ENCODE results near the gene RPP21. TPM values are rescaled to one million over a fixed set of nuclear protein-coding genes. Genes with fewer than 3 reads are reported as not detected.
"Not testable (repeated sequence)": the region's sequence is repeated elsewhere in the genome, so short reads cannot be mapped to it uniquely, and the experiment has no call there.

RPP21 gene
- total RNA-seq, 1 donor from 2014 or later = 24.6 TPM

- no peak for DNase-seq (ENCODE audit: low read depth)
These were observed 15.6 kb upstream of the RPP21 start for GRCh38 chr6:30329331-30329730.

- DNase-seq (ENCODE audit: low read depth) = no peak
These were observed 13.0 kb upstream of the RPP21 start for GRCh38 chr6:30331981-30332380.

GRCh38 chr6:30334075-30334783 lies 10.7 kb upstream of the RPP21 start:
- no peak for DNase-seq (ENCODE audit: low read depth)

GRCh38 chr6:30340589-30341054 lies 4.3 kb upstream of the RPP21 start:
- DNase-seq (ENCODE audit: low read depth) = no peak

GRCh38 chr6:30341218-30341617 lies 3.7 kb upstream of the RPP21 start:
- DNase-seq (ENCODE audit: low read depth) = no peak

GRCh38 chr6:30341728-30342127 lies 3.2 kb upstream of the RPP21 start:
- no peak for DNase-seq (ENCODE audit: low read depth)

GRCh38 chr6:30344191-30344867 lies 627 bp upstream of the RPP21 start:
- DNase-seq (ENCODE audit: low read depth) = no peak

- DNase-seq (ENCODE audit: low read depth) = no peak
These were observed 896 bp downstream of the RPP21 start for GRCh38 chr6:30345852-30346251.

- DNase-seq (ENCODE audit: low read depth) = no peak
These were observed 4.0 kb downstream of the RPP21 start for GRCh38 chr6:30348957-30349356.

GRCh38 chr6:30349421-30350177 lies 4.6 kb downstream of the RPP21 start:
- no peak for DNase-seq (ENCODE audit: low read depth)

- DNase-seq (ENCODE audit: low read depth) = no peak
These were observed 5.6 kb downstream of the RPP21 start for GRCh38 chr6:30350524-30350923.

GRCh38 chr6:30352550-30352949 lies 7.6 kb downstream of the RPP21 start:
- DNase-seq (ENCODE audit: low read depth) = no peak

GRCh38 chr6:30355281-30355680 lies 10.3 kb downstream of the RPP21 start:
- DNase-seq (ENCODE audit: low read depth) = no peak

- DNase-seq (ENCODE audit: low read depth) = no peak
These were observed 11.6 kb downstream of the RPP21 start for GRCh38 chr6:30356536-30356935.

GRCh38 chr6:30357678-30358540 lies 13.0 kb downstream of the RPP21 start:
- DNase-seq (ENCODE audit: low read depth) = peak; percentile 70

GRCh38 chr6:30359276-30359675 lies 14.3 kb downstream of the RPP21 start:
- no peak for DNase-seq (ENCODE audit: low read depth)

- no peak for DNase-seq (ENCODE audit: low read depth)
These were observed 15.2 kb downstream of the RPP21 start for GRCh38 chr6:30360139-30360538.

GRCh38 chr6:30361661-30362060 lies 16.7 kb downstream of the RPP21 start:
- no peak for DNase-seq (ENCODE audit: low read depth)

- no peak for DNase-seq (ENCODE audit: low read depth)
These were observed 18.5 kb downstream of the RPP21 start for GRCh38 chr6:30363459-30363858.

- DNase-seq (ENCODE audit: low read depth) = no peak
These were observed 19.6 kb downstream of the RPP21 start for GRCh38 chr6:30364591-30364990.

GRCh38 chr6:30369280-30369679 lies 24.3 kb downstream of the RPP21 start:
- not testable (repeated sequence) for DNase-seq (ENCODE audit: low read depth)

All from myocyte (in vitro differentiated cells).